Breast epithelium (tissue), 3 donors: ENCODE results near the gene IARS2.

Source experiments
- CTCF ChIP-seq, 3 donors: fragments of 450-650 bp; IDR thresholded peaks; one replicate each; pipeline ENCODE4 v1.5.1; 2016 to 2017; ENCODE audit warnings: antibody characterized with exemption in 3 of 3, mild to moderate bottlenecking in 3 of 3, moderate library complexity in 3 of 3
- POLR2A ChIP-seq: fragments of 450-650 bp; IDR thresholded peaks from one replicate; pipeline ENCODE4 v1.6.1; 2016; ENCODE audit warnings: antibody characterized with exemption, mild to moderate bottlenecking, moderate library complexity
- POLR2AphosphoS5 ChIP-seq, 3 donors: sonication (generic); formaldehyde crosslinking; IDR thresholded peaks; one replicate each; pipeline ENCODE4 v1.6.1; 2017; ENCODE audit warnings: antibody characterized with exemption in 3 of 3

- peak; percentile 72 to 87 (median 83) for TF ChIP-seq POLR2AphosphoS5 (IDR thresholded peaks at IDR 0.05)
- peak; percentile 85 to 93 (median 92) for TF ChIP-seq CTCF (IDR thresholded peaks at IDR 0.05)
- TF ChIP-seq POLR2A: no peak
Measured at GRCh38 chr1:220046052-220046930, 47.6 kb upstream of the IARS2 start, which contains the start of gene EPRS1.
